Measurements from ENCODE around the gene ANGPTL7.

GRCh38 chr1:11187931-11188330 lies 1.2 kb upstream of the ANGPTL7 start:
- TF ChIP-seq CTCF (IDR thresholded peaks at IDR 0.05) (no peak), EP300 (IDR thresholded peaks at IDR 0.05) (no peak)

Measured in A549 (cell line).